ENCODE measurements around the gene CELA1. TPM values are rescaled to one million over a fixed set of nuclear protein-coding genes. Genes with fewer than 3 reads are reported as not detected.

CELA1 gene
- total RNA-seq, 2 experiments from 2014 or later: not detected

DNA sequence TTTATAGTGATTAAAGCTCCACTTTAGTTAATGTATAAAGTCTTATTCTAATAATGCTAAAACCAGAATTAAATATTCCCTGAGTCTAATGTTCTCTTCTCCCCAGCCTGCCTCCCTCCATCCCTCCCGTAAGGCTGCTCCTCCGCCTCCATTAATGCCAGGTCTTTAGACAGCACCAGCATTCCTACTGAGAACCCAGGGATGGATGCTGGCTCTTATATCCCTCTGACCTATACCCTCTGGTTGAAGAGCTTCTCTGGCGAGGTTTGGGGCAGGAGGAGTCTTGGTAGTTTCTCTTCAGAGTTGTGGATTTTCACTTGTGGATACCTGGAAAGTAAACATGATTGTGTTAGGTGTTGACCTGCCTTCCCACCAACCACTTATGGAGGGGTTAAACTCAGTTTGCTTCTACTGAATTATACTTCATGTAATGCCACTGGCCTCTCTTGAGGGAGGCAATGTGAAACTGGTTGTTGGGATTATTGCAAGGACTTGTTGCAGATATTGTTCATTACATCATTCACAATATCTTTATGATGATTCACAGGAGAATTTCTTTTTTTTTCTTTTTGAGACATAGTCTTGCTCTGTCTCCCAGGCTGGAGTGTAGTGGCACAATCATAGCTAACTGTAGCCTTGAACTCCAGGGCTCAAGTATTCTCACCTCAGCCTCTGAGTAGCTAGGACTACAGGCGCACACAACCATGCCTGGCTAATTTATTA is 65.1 kb downstream of the CELA1 start:
- no TSS peak for BruUV-seq (replicated peaks)
- ChIA-PET CTCF (ENCODE audit: unreplicated experiment) (no interaction called here), POLR2A (interaction anchor here (0.6 to 1.3 kb wide), 4 partner anchors 10 to 1152 kb away, joined by 4 read pairs; partner anchors contain the start of gene SMAGP)
- H4K20me1 ChIP-seq (ENCODE audit: insufficient read depth, low read length): no peaks in the 10 kb centered on the region
- TF ChIP-seq, protein P1, sequence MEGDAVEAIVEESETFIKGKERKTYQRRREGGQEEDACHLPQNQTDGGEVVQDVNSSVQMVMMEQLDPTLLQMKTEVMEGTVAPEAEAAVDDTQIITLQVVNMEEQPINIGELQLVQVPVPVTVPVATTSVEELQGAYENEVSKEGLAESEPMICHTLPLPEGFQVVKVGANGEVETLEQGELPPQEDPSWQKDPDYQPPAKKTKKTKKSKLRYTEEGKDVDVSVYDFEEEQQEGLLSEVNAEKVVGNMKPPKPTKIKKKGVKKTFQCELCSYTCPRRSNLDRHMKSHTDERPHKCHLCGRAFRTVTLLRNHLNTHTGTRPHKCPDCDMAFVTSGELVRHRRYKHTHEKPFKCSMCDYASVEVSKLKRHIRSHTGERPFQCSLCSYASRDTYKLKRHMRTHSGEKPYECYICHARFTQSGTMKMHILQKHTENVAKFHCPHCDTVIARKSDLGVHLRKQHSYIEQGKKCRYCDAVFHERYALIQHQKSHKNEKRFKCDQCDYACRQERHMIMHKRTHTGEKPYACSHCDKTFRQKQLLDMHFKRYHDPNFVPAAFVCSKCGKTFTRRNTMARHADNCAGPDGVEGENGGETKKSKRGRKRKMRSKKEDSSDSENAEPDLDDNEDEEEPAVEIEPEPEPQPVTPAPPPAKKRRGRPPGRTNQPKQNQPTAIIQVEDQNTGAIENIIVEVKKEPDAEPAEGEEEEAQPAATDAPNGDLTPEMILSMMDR (conservative IDR thresholded peaks at IDR 0.05; ENCODE audit: low read length): no peak
- no peak for TF ChIP-seq EZH2phosphoT487 (IDR thresholded peaks at IDR 0.05; ENCODE audit: borderline replicate concordance, low read depth, low read length)
- no peaks in the 10 kb centered on the region for H3K79me2 ChIP-seq (ENCODE audit: insufficient read depth, low read depth, low read length)
- no peaks in the 10 kb centered on the region for H3K9me3 ChIP-seq (ENCODE audit: low read length)
- no peak overlapping the region for H3K27ac ChIP-seq (ENCODE audit: low read depth, low read length, poor library complexity, severe bottlenecking)
- H3K9me2 ChIP-seq (ENCODE audit: insufficient read depth, low read length): no peaks in the 10 kb centered on the region
- H3K4me3 ChIP-seq (ENCODE audit: low read depth, low read length, poor library complexity, severe bottlenecking): no peak overlapping the region
- no peak overlapping the region for H2AFZ ChIP-seq (ENCODE audit: low read length)
- no peak for DNase-seq (ENCODE audit: low spot score)
- H3K4me2 ChIP-seq (ENCODE audit: low read length): no peak overlapping the region
- intact Hi-C loops (cut with micrococcal nuclease; ENCODE audit: unreplicated experiment): no loop called here
- peaks cover 9% of the 10 kb centered on the region for H3K4me1 ChIP-seq (ENCODE audit: insufficient read depth, low read length, poor library complexity, severe bottlenecking)
- H3K36me3 ChIP-seq (ENCODE audit: insufficient read depth, low read length): no peaks in the 10 kb centered on the region

Other genes starting within 250 kb of the CELA1 start
- gene TFCP2, start 173.5 kb downstream of the CELA1 start, total RNA-seq (2014; rRNA removed; shearing (Covaris generic)): 7.1 and 7.2 TPM in 2 replicates
- gene TFCP2, start 173.5 kb downstream of the CELA1 start, total RNA-seq (2022): 10.2 and 11.5 TPM in 2 replicates
- 1.2 and 2.6 TPM in 2 replicates for gene POU6F1, start 128.6 kb downstream of the CELA1 start, total RNA-seq (2014; rRNA removed; shearing (Covaris generic))
- 5.0 and 5.5 TPM in 2 replicates for gene POU6F1, start 128.6 kb downstream of the CELA1 start, total RNA-seq (2022)
- 101 and 137 TPM in 2 replicates for gene DAZAP2, start 107.9 kb downstream of the CELA1 start, total RNA-seq (2014; rRNA removed; shearing (Covaris generic))
- 131 and 153 TPM in 2 replicates for gene DAZAP2, start 107.9 kb downstream of the CELA1 start, total RNA-seq (2022)
- not detected in 2 replicates for gene SMAGP, start 76.3 kb downstream of the CELA1 start, total RNA-seq (2014; rRNA removed; shearing (Covaris generic))
- gene SMAGP, start 76.3 kb downstream of the CELA1 start, total RNA-seq (2022): 1.9 and 2.6 TPM in 2 replicates
- 0.31 and 0.88 TPM in 2 replicates for gene BIN2, start 22.5 kb downstream of the CELA1 start, total RNA-seq (2014; rRNA removed; shearing (Covaris generic))
- 9.7 and 14.7 TPM in 2 replicates for gene BIN2, start 22.5 kb downstream of the CELA1 start, total RNA-seq (2022)
- 0.41 and 1.4 TPM in 2 replicates for gene GALNT6, start 44.7 kb upstream of the CELA1 start, total RNA-seq (2014; rRNA removed; shearing (Covaris generic))
- 4.8 and 5.5 TPM in 2 replicates for gene GALNT6, start 44.7 kb upstream of the CELA1 start, total RNA-seq (2022)
- 0.21 and 1.0 TPM in 2 replicates for gene SLC4A8, start 78.2 kb upstream of the CELA1 start, total RNA-seq (2014; rRNA removed; shearing (Covaris generic))
- 6.7 and 9.8 TPM in 2 replicates for gene SLC4A8, start 78.2 kb upstream of the CELA1 start, total RNA-seq (2022)
- gene SCN8A, start 244.6 kb upstream of the CELA1 start, total RNA-seq (2014; rRNA removed; shearing (Covaris generic)): 0.88 and 5.9 TPM in 2 replicates
- gene SCN8A, start 244.6 kb upstream of the CELA1 start, total RNA-seq (2022): 2.6 and 3.5 TPM in 2 replicates

Measured in OCI-LY7 (cell line).